Left renal cortex interstitium (tissue), 4 donors: Measurements from ENCODE around the gene C2CD4D. TPM values are rescaled to one million over a fixed set of nuclear protein-coding genes. Genes with fewer than 3 reads are reported as not detected.
"Not testable (repeated sequence)": the region's sequence is repeated elsewhere in the genome, so short reads cannot be mapped to it uniquely, and the experiment has no call there.

Source experiments
- DNase-seq, 4 donors: peaks; one replicate each; pipeline ENCODE4 v3.0.0-alpha.2; 2013; ENCODE audit warnings: low read depth in 4 of 4, low spot score in 2 of 4, missing footprints in 1 of 4
- polyA plus RNA-seq, 4 donors: library from polyadenylated mRNA; unstranded; fragments of 120-200 nt; gene quantifications; one replicate each; pipeline ENCODE4 v1.2.1, GENCODE V29; 2013; ENCODE audit not compliant: insufficient read length in 4 of 4

C2CD4D gene
- polyA plus RNA-seq = under 1 TPM; 0.20 to 0.46 (median 0.32) TPM

DNA sequence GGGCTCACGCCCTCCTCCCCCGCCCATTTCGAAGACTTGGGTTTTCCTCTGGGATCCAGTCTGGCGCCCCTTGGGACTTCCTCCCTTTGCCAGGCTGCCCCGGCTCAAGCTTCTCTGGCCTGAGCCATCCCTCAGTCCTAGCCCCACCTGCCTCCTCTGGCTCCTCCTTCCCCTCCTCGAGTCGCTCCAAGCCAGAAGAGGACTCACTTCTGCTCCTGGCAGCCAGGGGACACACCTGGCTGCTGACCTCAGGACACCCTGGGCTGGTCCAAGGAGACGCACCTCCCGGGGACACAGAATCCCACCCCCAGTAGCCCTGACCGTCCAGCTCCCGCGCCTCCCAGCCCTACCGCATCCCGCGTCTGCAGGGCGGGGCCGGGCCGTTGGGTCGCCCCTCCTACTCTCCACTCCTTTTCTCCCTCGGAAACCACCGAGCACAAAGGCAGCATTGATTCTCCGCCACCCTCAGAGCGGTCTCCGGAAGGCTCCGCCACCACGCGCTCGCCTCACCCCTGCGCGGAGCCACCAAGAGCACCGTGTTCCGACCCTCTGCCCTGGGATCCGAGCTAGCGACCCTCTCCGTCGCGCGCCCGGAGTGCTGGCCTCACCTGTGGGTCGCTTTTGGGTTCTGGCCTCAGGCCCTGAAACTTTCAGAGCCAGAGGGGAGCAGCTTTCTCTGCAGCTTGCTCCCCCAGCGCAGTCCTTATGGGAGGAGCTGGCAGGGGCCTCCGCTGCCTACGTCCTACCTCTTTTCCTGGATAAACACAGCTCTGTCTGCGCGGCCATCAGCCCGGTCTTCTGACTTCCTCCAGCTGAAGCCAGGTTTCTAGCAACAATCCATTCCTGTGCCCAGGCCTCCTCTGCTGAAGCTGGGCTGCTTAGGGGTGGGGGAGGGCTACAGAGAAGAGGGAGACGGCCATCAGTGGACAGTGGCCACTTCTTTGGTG is at the start of gene C2CD4D:
Gene C2CD4D (minus strand): TSS at position 364 of the 947 bp plus-strand sequence. CDS start 831 bp downstream, outside the sequence.
- peak in 1 of 4 donors; percentile 28 for DNase-seq

DNA sequence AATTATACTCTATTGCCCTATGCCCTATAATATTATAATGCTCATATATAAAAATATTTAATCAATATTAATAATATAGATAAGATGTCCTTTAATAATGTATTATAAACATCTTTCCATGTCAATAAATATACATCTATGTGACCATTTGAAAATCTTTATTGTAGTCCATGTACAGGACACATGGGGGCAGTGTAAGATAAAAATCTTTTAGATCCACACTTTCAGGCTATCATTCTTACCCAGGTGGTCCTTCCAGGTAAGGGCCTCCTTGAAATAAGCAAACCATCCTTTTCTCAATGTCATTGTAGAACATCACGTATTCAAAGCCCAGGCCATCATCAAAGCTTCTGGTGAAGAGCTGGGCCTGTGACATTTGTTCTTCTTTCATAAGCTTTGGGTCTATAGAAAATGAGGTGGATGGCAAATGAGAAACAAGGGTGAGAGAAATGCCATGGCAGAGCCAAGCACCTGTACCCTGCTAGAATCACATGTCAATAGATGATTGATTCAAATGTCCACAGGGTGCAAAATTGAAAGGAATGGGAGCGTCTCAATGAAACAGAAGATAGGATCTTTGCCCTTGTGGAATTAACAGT is 49.5 kb upstream of the C2CD4D start:
- no peak for DNase-seq

DNA sequence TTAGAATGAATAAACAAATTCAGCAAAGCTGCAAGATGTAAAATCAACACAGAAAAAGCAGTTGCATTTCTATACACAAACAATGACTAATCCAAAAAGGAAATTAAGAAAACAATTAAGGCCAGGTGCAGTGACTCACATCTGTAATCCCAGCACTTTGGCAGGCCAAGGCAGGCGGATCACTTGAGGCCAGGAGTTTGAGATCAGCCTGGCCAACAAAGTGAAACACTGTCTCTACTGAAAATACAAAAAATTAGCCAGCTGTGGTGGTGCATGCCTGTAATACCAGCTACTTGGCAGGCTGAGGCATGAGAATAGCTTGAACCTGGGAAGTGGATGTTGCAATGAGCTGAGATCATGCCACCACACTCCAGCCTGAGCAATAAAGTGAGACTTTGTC is 47.4 kb upstream of the C2CD4D start:
- no peak for DNase-seq

DNA sequence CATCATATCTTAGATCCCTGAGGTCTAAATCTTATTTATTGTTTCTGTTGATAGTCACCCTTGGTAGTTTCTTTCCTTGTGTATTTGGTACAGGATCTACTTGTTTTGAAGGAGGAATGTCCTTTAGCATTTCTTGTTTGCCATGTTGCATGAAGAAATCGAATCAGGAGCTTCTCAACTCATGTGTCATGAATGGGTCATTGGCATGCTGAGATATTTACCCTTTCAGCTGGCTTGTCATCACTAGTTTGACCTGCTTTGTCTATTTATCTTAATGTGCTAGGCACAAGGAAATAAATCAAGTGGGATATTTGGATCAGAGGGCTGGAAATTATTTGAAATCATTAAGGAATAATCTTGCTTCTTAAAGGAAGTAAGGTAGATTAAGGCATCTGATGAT is 45.9 kb upstream of the C2CD4D start:
- no peak for DNase-seq

DNA sequence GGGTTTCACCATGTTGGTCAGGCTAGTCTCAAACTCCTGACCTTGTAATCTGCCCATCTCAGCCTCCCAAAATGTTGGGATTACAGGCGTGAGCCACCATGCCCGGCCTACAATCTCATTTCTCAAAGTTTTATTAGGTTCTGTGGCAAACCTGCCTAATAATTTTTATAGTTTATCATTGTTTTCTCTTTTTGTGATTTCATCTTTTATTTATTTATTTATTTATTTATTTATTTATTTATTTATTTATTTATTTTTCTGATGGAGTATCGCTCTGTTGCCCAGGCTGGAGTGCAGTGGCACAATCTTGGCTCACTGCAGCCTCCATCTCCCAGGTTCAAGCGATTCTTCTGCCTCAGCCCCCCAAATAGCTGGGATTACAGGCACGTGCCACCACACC is 45.3 kb upstream of the C2CD4D start:
- DNase-seq = not testable (repeated sequence)

DNA sequence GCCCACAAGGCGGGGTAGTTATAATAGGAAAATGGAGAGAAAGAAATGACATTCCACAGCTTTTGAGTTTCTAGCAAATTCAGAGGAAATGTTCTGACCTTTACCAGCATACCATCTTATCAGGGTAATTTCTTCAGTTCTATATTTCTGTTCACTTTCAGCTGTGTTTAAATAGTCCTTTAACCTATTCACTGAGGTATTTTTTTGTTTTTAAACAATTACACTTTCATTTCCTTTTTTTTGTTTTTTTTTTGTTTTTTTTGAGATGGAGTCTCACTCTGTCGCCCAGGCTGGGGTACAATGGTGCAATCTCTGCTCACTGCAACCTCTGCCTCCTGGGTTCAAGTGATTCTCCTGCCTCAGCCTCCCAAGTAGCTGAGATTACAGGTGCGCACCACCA is 44.8 kb upstream of the C2CD4D start:
- DNase-seq = not testable (repeated sequence)

DNA sequence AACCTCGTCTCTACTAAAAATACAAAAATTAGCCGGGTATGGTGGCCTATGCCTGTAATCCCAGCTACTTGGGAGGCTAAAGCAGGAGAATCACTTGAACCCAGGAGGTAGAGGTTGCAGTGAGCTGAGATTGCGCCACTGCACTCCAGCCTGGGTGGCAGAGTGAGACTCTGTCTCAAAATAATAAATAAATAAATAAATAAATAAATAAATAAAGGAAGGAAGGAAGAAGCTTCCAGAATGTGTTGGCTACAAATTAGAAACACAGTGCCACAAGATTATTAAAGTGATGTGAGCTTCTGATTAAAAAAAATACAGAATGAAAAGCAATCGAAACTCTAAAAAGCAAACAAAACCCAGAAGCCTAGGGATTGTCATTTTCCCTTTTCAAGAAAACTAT is 44.3 kb upstream of the C2CD4D start:
- not testable (repeated sequence) for DNase-seq

DNA sequence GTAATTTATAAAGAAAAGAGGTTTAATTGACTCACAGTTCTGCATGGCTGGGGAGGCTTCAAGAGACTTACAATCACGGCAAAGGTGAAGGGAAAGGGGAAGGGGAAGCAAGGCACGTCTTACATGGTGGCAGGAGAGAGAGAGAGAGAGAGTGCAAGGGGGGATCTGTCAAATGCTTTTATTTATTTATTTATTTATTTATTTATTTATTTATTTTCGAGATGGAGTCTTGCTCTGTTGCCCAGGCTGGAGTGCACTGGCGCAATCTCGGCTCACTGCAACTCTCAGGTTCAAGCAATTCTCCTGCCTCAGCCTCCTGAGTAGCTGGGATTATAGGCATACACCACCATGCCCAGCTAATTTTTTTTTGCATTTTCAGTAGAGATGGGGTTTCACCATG is 43.3 kb upstream of the C2CD4D start:
- not testable (repeated sequence) for DNase-seq

DNA sequence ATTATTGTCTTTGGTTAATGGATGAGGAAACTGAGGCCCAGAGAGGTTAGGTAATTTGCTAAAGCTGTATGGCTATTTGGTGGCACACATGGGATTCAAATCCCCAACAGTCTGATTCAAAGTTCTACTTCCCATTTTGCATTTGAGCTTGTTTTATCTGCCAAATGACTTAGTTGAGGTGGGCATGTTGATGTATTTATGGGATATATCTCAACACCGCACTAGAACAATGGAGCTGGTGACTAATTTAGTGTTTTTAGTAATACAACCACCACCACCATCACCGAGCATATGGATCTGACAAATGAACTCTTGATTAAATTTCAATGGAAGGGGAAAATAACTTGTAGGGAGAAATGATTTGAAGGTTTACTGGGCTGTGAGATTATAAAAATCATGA is 42.8 kb upstream of the C2CD4D start:
- no peak for DNase-seq

DNA sequence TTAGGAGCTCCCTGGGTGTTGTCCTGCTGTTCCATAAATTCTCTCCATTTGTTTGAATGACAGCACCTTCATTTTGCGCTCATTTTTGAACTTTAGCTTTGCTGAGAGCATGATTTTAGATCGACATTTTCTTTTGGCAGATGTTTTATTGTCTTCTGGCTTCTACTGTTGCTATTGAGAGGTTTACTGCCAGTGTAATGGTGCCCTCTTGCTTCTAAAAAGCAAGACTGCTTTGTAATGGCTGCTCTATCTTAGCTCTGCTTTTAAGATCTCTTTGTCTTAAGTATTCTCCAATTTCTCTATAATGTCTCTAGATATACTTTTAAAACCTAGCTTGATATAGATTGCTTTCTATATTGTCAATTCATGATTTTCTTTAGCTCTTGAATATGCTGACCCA is 41.9 kb upstream of the C2CD4D start:
- no peak for DNase-seq

DNA sequence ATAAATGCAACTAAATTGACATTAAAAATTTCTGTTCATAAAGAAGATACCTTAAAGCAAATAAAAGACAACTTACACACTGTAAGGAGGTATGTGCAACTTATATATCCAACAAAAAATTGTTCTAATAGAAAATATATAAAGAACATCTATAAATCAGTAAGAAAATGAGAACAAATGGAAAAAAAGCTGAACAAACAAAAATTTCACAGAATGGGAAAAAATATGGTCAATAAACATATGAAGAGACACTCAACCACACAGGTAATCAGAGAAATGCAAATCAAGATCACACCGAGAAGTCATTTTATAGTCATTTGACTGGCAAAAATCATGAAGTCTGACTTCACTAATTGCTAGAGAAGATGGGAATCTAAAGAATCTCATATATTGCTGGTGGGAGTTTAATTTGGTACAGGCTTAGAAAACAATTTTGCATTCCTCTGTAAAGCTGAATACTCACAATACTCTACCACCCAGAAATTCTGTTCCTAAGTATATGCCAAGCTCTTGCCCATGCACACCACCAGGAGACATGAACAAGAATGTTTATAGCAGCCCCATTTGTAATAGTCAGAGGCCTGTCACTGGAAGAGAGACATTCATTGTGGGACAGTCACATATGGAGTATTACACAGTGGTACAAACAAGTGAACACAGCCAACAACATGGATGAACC is 35.9 kb upstream of the C2CD4D start:
- DNase-seq = no peak

DNA sequence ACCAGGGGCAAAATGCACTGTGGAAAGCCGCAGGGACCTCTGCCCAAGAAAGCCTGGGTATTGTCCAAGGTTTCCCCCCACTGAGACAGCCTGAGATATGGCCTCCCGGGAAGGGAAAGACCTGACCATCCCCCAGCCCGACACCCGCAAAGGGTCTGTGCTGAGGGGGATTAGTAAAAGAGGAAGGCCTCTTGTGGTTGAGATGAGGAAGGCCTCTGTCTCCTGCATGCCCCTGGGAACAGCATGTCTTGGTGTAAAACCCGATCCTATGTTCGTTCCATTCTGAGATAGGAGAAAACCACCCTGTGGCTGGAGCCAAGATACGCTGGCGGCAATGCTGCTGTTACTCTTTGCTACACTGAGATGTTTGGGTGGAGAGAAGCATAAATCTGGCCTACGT is 33.2 kb upstream of the C2CD4D start:
- DNase-seq = not testable (repeated sequence)

DNA sequence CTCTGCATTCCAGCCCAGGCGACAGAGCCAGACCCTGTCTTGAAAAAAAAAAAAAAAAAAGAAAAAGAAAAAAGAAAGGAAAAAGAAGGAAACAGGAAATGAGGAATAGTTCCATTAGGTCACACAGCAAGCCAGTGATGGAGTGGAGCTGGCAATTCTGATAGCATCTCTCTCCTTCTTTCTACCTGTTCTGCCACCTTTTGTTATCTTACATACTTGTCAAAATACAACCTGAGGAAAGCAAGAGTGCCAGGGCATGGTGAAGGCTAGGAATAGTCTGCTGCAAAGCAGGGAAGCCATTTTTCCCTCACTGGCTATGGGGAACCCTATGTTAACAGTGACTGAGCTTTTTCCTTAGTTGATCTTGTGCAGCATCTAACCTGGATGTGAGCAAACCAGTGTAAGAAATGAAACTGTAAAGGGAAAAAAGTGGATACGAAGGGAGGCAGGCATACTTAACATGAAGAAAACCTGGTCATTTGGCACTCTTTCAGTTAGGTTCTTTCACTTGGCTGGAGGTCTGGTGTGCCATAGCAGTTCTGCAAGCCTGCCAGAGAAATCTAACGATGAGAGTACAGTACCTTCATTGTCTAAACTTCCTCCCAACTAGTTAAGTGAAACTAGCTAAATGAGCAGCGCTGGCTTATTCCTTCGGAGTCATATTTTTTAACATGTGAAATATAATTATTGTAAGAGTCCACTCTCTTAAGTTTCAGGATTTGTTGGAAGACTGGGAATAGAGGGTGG is 31.8 kb upstream of the C2CD4D start:
- DNase-seq = no peak

DNA sequence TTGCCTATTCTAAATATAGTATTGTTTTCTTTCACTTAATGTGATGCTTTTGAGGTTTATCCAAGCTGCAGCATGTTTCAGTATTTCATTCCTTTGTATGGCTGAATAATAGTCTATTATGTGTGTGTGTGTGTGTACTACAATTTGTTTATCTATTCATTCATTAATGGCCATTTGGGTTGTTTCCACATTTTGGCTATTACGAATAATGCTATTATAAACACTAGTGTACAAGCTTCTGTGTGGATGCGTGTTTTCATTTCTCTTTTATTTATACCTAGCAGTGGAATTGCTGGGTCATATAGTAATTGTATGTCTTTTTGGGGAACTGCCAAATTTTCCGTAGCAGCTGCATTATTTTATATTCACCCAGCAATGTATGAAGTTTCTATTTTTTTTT is 28.9 kb upstream of the C2CD4D start:
- peak in 1 of 4 donors; percentile 12 for DNase-seq

DNA sequence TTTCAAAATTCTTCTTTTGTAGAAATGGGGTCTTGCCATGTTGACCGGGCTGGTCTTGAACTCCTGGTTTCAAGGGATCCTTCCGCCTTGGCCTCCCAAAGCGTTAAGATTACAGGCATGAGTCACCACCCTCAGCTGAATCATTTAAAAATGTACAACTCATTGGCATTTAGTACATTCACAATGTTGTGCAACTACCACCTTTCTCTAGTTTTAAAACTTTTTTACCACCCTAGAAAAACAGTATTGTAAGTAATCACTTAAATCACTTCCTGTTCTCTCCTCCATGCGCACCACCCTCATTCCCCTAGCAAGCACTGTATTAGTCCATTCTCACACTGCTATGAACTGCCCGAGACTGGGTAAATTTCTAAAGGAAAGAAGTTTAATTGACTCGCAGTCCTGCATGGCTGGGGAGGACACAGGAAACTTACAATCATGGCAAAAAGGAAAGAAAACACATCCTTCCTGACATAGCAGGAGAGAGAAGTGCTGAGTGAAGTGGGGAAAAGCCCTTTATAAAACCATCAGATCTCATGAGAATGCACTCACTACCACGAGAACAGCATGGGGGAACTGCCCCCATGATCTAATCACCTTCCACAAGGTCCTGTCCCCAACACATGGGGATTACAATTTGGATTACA is 28.3 kb upstream of the C2CD4D start:
- no peak for DNase-seq

DNA sequence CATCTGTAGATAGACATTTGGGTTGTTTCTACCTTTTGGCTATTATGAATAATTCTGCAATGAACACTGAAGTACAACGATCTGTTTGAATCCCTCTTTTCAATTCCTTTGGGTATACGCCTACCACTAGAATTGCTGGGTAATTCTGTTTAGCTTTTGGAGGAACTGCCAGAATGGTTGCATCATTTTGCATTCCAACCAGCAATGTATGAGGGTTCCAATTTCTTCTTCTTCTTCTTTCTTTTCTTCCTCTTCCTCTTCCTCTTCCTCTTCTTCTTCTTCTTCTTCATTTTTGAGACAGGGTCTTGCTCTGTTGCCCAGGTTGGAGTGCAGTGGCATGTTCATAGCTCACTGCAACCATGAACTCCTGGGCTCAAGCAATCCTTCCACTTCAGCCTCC is 27.7 kb upstream of the C2CD4D start:
- DNase-seq = no peak

DNA sequence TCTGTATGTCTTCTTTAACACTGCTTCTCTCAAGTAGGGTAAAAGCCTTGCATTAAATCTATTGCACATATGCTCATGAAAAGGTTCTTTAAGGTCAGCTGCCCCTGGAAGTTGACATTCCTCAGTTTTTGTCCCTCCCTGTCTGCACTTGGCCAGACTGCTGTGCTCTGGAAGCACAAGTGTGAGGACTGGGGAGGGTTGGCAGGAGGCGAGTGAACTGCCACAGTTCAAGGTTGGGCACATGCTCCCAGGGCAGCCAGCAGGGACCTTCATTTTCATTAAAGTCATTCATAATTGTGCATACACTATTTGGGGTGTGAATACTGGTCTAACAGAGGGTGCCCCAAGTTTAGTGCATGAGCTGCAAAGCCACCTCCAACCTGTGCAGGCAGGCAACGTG is 24.8 kb upstream of the C2CD4D start:
- DNase-seq = no peak

DNA sequence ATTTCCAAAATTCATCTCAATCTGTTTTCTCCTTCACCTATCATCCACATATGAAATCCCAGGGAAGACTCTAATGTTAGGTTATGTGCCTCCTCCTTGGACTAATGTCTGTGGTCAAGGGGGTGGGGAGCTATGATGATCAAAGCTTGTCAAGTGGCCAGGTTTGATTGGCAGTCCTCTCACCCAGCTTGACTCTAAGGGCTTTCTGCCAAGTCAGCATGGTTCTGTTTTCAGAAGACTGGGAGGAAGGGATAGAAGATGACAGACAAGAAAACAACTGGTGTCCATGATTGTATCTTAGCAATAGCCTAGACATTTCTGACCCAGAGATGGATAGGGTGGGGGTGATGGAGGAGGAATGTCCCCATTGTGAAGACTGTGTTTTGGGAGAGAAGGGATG is 23.0 kb upstream of the C2CD4D start:
- no peak for DNase-seq

DNA sequence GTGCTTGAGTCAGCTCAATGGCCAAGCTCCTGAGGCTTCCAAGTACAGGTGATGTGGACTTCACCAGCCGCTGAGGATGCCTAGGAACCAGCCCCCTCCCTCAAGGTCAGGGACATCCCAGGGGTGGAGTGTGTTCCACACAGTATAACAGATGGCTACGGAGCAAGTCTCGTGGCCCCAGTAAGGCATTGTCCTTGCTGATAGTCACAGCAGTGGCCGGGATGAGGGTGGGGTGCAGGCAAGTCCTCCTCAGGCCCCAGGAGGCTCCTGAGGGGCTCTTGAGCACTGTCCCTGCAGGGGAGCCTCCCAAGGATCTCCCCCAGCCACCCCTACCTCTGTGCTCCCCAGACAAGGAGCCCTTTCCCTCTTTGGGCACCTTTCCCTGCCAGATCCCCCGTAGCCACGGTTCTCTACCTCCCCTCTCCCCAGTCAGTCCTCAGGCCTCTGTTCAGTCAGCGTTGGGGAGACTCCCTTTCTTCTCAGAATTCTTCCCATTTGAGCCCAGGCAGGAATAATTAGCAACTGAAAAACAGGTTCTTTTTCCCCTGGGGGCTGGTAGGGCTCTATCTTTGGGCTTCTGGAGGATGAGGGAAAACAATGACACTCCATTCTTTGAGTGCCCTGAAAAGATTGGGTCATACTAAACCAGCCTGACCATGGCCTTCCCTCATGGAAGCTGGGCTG is 21.0 kb upstream of the C2CD4D start:
- no peak for DNase-seq

DNA sequence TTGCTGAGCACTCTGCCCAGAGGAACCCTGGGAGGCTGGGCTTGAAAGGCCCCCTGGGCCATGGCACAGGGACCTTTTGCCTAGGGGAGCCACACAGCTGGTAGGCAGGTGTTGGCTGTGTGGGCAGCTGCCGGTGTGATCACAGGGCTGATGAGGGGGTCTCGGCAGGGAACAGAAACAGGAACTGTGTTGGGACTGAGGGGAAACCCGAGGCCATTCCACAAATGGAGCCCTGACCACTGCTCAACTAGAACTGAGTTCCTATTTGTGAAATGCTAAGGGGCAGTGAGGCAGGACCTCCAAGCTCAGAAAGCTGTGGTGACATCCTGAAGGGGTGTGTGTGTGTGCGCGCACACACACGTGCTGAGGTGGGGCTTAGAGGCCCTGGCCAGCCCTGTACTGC is 20.3 kb upstream of the C2CD4D start:
- no peak for DNase-seq
